HG03066 (cell line): ENCODE data around the gene BCKDHA.
"Not testable (repeated sequence)": the region's sequence is repeated elsewhere in the genome, so short reads cannot be mapped to it uniquely, and the experiment has no call there.

Experiments
- ATAC-seq: cut with Tn5 transposase; IDR thresholded peaks from one replicate; pipeline ENCODE4 v1.9.1; 2021; ENCODE audit warnings: low read depth; ENCODE audit not compliant: unreplicated experiment

Gene BCKDHA

GRCh38 chr19:41441321-41441945 is 43.8 kb downstream of the BCKDHA start:
- no peak for ATAC-seq

GRCh38 chr19:41442473-41443355 is 45.1 kb downstream of the BCKDHA start, which contains the start of gene ERICH4:
Gene ERICH4, plus strand, starts transcription at chr19:41443156. Its CDS starts 14 bp downstream, at chr19:41443170.
- no peak for ATAC-seq

DNA sequence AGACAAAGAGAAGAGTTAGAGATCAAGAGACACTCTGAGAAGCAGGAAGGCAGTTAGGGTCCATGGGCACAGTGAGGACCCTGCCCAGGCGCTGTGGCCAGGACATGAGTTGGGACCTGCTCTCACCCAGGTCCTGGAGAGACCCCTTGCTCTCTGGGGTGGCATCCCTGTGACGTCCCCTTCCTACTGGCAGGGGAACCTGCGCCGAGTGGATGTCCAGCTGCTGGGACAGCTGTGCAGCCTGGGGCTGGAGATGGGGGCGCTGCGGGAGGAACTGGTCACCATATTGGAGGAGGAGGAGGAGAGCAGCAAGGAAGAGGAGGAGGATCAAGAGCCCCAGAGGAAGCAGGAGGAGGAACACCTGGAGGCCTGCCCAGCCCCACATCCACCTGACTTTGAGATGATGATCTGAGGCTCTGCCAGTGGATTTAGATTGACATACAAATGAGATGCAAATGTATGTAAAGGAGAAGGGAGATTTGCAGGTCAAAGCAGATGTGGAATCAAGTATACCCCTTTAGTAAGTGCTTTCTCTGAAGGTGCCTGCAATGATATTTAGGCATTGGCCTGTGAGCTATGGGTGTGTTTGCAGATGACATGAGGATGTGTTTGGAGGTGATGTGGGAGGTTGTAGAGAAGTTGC is 46.3 kb downstream of the BCKDHA start:
- ATAC-seq: no peak

- ATAC-seq: no peak
Measured at GRCh38 chr19:41445575-41445974, 48.0 kb downstream of the BCKDHA start.

DNA sequence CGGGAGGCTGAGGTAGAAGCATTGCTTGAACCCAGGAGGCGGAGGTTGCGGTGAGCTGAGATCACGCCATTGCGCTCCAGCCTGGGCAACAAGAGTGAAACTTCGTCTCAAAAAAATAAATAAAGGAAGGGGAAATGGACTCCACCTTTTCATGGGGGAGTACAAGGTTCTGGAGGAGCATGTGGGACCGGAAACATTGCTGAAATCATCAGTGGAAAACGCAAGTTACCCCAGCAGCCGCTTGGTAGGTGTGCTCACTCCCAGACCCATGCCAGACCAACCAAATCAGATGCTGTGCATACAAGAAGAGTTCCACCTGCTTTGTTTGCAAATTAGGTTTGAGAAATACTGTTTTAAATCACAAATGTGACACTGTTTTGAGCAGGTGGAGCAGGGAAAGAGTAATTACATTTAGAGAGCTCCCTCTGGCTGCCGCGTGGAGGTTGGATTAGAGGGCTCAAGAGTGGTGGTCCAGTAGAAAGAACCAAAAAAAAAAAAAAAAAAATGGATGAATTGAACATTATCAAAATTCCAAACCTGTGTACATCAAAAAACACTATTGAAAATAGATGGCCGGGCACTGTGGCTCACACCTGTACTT is 50.2 kb downstream of the BCKDHA start:
- no peak for ATAC-seq

GRCh38 chr19:41449079-41449864 is 51.7 kb downstream of the BCKDHA start:
- no peak for ATAC-seq

DNA sequence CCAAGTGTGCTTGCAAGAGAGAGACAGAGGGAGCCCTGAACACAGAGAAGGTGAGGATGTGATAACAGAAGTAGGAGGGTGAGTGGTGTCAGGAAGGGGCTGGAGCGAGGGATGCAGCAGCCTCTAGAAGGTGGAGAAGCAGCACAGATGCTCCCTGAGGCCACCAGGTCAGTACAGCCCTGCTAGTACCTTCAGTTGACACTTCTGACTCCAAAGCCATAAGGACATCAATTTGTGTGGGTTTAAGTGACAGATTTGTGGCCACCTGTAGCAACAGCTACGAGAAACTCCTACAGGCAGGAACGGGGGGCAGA is 52.2 kb downstream of the BCKDHA start:
- ATAC-seq: no peak

- no peak for ATAC-seq
Measured at GRCh38 chr19:41452584-41453275, 55.1 kb downstream of the BCKDHA start.

DNA sequence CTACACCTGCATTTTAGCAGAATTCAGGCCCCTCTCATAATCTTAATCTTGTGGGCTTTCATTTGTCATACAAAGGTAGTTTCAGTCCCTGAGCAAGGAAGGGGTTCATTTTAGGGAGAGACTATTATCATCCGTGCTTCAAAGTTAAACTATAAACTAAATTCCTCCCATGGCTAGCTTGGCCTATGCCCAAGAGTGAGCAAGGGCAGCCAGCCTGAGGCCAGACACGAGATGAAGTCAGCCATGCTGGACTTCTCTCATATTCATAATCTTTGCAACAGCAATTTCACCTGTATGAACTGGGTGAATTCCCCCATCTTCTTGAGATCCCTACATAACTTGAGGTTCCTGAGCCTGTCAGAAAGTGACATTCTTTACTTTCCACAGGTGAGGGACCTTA is 58.3 kb downstream of the BCKDHA start:
- ATAC-seq: no peak

DNA sequence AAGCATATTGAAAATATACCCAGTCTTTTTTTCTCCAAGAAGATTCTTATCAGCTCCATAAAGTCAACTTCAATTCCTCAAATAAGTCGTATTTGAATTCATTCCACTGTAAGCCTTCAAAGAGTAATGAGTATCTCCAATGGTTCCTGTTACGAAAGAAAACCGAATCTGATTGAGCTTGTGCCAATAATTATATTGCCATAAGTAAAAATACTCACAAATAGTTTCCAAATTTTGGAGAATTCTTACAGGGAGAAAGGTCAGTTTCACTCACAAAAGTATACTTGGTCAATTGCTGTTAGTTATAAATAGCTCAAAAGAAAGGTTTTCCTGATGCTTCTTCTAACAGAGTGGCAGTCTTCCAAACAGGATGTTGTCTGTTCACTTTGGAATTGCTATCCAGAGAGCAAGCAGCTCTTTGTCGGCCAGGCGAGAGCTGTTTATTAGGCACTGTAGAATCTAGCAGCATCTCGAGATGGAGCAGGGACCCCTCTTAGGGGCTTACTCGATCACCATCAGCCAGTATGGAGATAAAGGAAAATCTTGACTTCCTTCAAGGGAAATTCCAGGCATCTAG is 58.8 kb downstream of the BCKDHA start:
- ATAC-seq: no peak

GRCh38 chr19:41457241-41457640 is 59.6 kb downstream of the BCKDHA start:
- ATAC-seq: no peak

- no peak for ATAC-seq
Measured at GRCh38 chr19:41462497-41462896, 64.9 kb downstream of the BCKDHA start.

DNA sequence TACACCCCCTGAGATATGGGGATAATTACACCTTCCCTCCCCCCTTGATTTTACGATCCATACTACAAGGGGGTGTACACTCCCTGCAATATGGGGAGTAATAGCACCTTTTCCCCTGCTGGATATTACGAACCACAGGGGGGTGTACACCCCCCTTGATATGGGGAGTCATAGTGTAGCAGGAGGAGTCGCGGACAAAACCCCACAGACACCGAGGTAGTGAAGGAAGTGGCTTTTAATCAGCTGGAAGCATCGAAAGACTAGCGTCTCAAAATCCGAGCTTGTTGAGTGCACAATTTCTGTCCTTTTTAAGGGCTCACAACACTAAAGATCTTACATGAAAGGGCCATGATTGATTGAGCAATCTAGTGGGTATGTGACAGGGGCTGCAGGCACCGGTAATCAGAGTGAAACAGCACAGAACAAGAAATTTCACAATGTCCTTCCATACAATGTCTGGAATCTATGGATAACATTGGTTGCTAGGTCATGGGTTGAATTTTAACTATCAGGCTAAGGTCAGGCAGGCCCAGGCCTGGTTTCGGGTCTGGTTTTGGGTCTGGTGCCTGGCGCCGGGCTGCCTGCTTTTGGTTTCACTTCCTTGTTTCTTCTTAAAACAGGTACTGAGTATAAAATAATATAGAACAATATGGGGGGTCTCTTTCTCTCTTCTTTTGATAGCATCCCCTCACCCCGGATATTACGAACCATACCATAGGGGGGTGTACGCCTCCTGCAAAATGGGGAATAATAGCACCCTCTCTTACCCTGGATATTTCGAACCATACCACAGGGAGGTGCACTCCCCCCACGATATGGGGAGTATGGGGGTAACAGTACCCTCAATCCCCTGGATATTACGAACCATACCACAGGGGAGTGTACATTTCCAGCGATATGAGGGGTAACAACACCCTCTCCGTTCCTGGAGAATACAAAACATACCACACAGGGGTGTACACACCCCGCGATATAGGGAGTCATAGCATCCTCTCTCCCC is 65.9 kb downstream of the BCKDHA start:
- not testable (repeated sequence) for ATAC-seq
